GM23338 (cell line): ENCODE data around the gene TBC1D16. TPM values are rescaled to one million over a fixed set of nuclear protein-coding genes. Genes with fewer than 3 reads are reported as not detected.

Experiments
- ATAC-seq: fragments of 200-7000 bp; cut with Tn5 transposase; 3 replicates; pipeline ENCODE4 v1.9.1; 2020
- DNase-seq: peaks from one replicate; pipeline ENCODE4 v3.0.0-alpha.2; 2015; ENCODE audit warnings: low spot score
- H2AFZ ChIP-seq: fragments of 200-600 bp; sonication (generic); 2 replicates; pipeline ENCODE4 v1.8.0; 2016; ENCODE audit warnings: antibody characterized with exemption, mild to moderate bottlenecking, moderate library complexity
- H3F3A ChIP-seq: fragments of 200-600 bp; sonication (generic); replicated peaks from 2 replicates; pipeline ENCODE4 v1.8.0; 2017; ENCODE audit warnings: antibody characterized with exemption, mixed run types, low read depth
- H3K27ac ChIP-seq: fragments of 200-600 bp; sonication (generic); 2 replicates; pipeline ENCODE4 v1.6.1; 2016; ENCODE audit warnings: low read depth
- H3K27me3 ChIP-seq: fragments of 200-600 bp; sonication (generic); 2 replicates; pipeline ENCODE4 v1.8.0; 2016; ENCODE audit warnings: mild to moderate bottlenecking, mixed run types, moderate library complexity; ENCODE audit not compliant: insufficient read depth
- H3K36me3 ChIP-seq: fragments of 200-600 bp; sonication (generic); 2 replicates; pipeline ENCODE4 v1.8.0; 2016; ENCODE audit warnings: mild to moderate bottlenecking; ENCODE audit not compliant: insufficient read depth
- H3K4me1 ChIP-seq: fragments of 200-600 bp; sonication (generic); 2 replicates; pipeline ENCODE4 v1.8.0; 2016; ENCODE audit warnings: mild to moderate bottlenecking, moderate library complexity; ENCODE audit not compliant: insufficient read depth
- H3K4me2 ChIP-seq: fragments of 200-600 bp; sonication (generic); 2 replicates; pipeline ENCODE4 v1.7.1; 2017; ENCODE audit warnings: mixed run types
- H3K4me3 ChIP-seq: fragments of 200-600 bp; sonication (generic); 2 replicates; pipeline ENCODE4 v1.6.1; 2016; ENCODE audit warnings: mixed run types
- H3K79me2 ChIP-seq: fragments of 200-600 bp; sonication (generic); replicated peaks from 2 replicates; pipeline ENCODE4 v1.8.0; 2017; ENCODE audit warnings: mild to moderate bottlenecking; ENCODE audit not compliant: insufficient read depth
- H3K9me2 ChIP-seq: fragments of 200-600 bp; sonication (generic); 2 replicates; pipeline ENCODE4 v1.8.0; 2017; ENCODE audit not compliant: insufficient read depth
- H4K20me1 ChIP-seq: fragments of 200-600 bp; sonication (generic); replicated peaks from 2 replicates; pipeline ENCODE4 v1.8.0; 2017; ENCODE audit warnings: mild to moderate bottlenecking; ENCODE audit not compliant: insufficient read depth
- H3K27ac Mint-ChIP-seq: 2 replicates; pipeline ENCODE4 v1.8.0; 2020; ENCODE audit warnings: inconsistent platforms, mild to moderate bottlenecking, moderate library complexity, mixed read lengths
- H3K27me3 Mint-ChIP-seq: 3 replicates; pipeline ENCODE4 v1.8.0; 2022; ENCODE audit warnings: low read depth, mild to moderate bottlenecking, moderate library complexity, mixed read lengths, inconsistent platforms; ENCODE audit not compliant: insufficient read depth, poor library complexity
- H3K36me3 Mint-ChIP-seq: 3 replicates; pipeline ENCODE4 v1.8.0; 2021; ENCODE audit warnings: low read depth, mild to moderate bottlenecking, inconsistent platforms, moderate library complexity, mixed read lengths
- H3K4me1 Mint-ChIP-seq: 3 replicates; pipeline ENCODE4 v1.8.0; 2020; ENCODE audit warnings: mild to moderate bottlenecking, inconsistent platforms, mixed read lengths
- H3K4me3 Mint-ChIP-seq: 3 replicates; pipeline ENCODE4 v1.8.0; 2021; ENCODE audit warnings: moderate library complexity, mild to moderate bottlenecking, inconsistent platforms, mixed read lengths
- H3K9me3 Mint-ChIP-seq: 3 replicates; pipeline ENCODE4 v1.8.0; 2020; ENCODE audit warnings: moderate library complexity, mild to moderate bottlenecking, inconsistent platforms, mixed read lengths
- CREB1 ChIP-seq: fragments of 250-450 bp; sonication (Bioruptor Pico); IDR thresholded peaks from 2 replicates; pipeline ENCODE4 v1.5.0; 2020; ENCODE audit warnings: low read depth, mild to moderate bottlenecking, moderate library complexity
- ETS1 ChIP-seq: IDR thresholded peaks from 2 replicates; pipeline ENCODE4 v1.6.1; 2016; ENCODE audit warnings: antibody characterized with exemption
- EZH2 ChIP-seq: fragments of 200-600 bp; sonication (generic); IDR thresholded peaks from one replicate; pipeline ENCODE4 v1.8.0; 2017; ENCODE audit warnings: antibody characterized with exemption, mild to moderate bottlenecking, low read depth; ENCODE audit not compliant: unreplicated experiment
- EZH2phosphoT487 ChIP-seq: fragments of 200-600 bp; sonication (generic); IDR thresholded peaks from one replicate; pipeline ENCODE4 v1.8.1; 2018; ENCODE audit warnings: antibody characterized with exemption; ENCODE audit not compliant: unreplicated experiment
- JUNB ChIP-seq: IDR thresholded peaks from one replicate; pipeline ENCODE4 v1.6.1; 2016; ENCODE audit warnings: antibody characterized with exemption; ENCODE audit not compliant: unreplicated experiment
- NANOG ChIP-seq: IDR thresholded peaks from 2 replicates; pipeline ENCODE4 v1.6.1; 2016; ENCODE audit warnings: antibody characterized with exemption, borderline replicate concordance
- POLR2AphosphoS5 ChIP-seq: IDR thresholded peaks from 2 replicates; pipeline ENCODE4 v1.6.1; 2016; ENCODE audit warnings: antibody characterized with exemption, low read depth
- REST ChIP-seq: IDR thresholded peaks from one replicate; pipeline ENCODE4 v1.6.1; 2018; ENCODE audit warnings: antibody characterized with exemption; ENCODE audit not compliant: unreplicated experiment
- STAT1 ChIP-seq: IDR thresholded peaks from one replicate; pipeline ENCODE4 v1.6.1; 2016; ENCODE audit warnings: antibody characterized with exemption; ENCODE audit not compliant: unreplicated experiment
- ZNF114 ChIP-seq: fragments of 250-450 bp; sonication (Bioruptor Pico); IDR thresholded peaks from 2 replicates; pipeline ENCODE4 v1.5.0; 2020; ENCODE audit warnings: mild to moderate bottlenecking, moderate library complexity
- ZNF331 ChIP-seq: fragments of 250-450 bp; sonication (Bioruptor Pico); IDR thresholded peaks from 2 replicates; pipeline ENCODE4 v1.5.0; 2020; ENCODE audit warnings: low read depth, mild to moderate bottlenecking, moderate library complexity
- ZNF462 ChIP-seq: fragments of 250-450 bp; sonication (Bioruptor Pico); IDR thresholded peaks from 2 replicates; pipeline ENCODE4 v1.5.0; 2020; ENCODE audit warnings: mild to moderate bottlenecking, moderate library complexity
- polyA plus RNA-seq: library from polyadenylated mRNA; unstranded; fragments of >200 nt; fragmentation: Nextera tagmentation; extraction: Ambion mirVana; gene quantifications from 2 replicates; pipeline ENCODE4 v1.2.1, GENCODE V29; 2016
- total RNA-seq: library from RNA; depleted of rRNA; stranded (reverse); fragments of >200 nt; shearing (Covaris generic); gene quantifications from 2 replicates; pipeline ENCODE4 v1.2.3, GENCODE V29; 2014
- TF ChIP-seq, protein P1 (sequence below), 2 experiments: fragments of 200-600 bp in 1 of 2; sonication (generic) in 1 of 2; conservative IDR thresholded peaks; 2 replicates each; pipeline versions ENCODE4 v1.5.1 to v1.6.1; 2016 to 2017; ENCODE audit warnings: antibody characterized with exemption in 2 of 2, low read depth in 2 of 2, mild to moderate bottlenecking in 2 of 2, moderate library complexity in 1 of 2

The TBC1D16 gene
- total and polyA plus RNA-seq, 2 experiments from 2014 or later: 16.7 to 104 TPM

DNA sequence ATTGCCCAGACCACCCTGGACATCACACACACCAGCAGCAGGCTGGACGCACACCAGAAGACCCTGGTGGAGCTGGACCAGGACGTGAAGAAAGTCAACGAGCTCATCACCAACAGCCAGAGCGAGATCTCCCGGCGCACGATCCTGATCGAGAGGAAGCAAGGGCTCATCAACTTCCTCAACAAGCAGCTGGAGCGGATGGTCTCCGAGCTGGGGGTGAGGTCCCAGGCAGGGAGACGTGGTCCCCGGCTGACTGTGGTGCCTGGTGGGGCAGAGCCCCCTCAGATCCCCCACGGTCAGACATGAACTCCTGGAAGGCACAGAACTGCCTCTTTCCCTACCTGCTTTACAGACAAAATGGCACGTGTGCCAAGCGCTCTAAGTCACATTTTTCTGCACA is 49.1 kb upstream of the TBC1D16 start:
- no peaks in the 10 kb centered on the region for H3K9me3 Mint-ChIP-seq
- Histone ChIP-seq H3K27ac (no peak overlapping the region), H3K79me2 (no peaks in the 10 kb centered on the region), H3K36me3 (no peaks in the 10 kb centered on the region), H3K4me3 (no peak overlapping the region), H3K4me2 (no peak overlapping the region), H3F3A (0 out of 2 replicates have a peak, but pooled peaks cover 4% of the 10 kb centered on the region), H3K9me2 (no peaks in the 10 kb centered on the region), H4K20me1 (no peaks in the 10 kb centered on the region; the same call in 1 of the 2 replicates), H3K4me1 (no peaks in the 10 kb centered on the region), H2AFZ (no peak overlapping the region), H3K27me3 (no peaks in the 10 kb centered on the region)
- H3K36me3 Mint-ChIP-seq: no peaks in the 10 kb centered on the region
- peaks cover 5% of the 10 kb centered on the region for H3K27me3 Mint-ChIP-seq
- ATAC-seq (no peak), DNase-seq (no peak)
- no peak overlapping the region for H3K27ac Mint-ChIP-seq
- no peak overlapping the region for H3K4me3 Mint-ChIP-seq
- TF ChIP-seq ZNF462 (CRISPR knock-in tag) (no peak), JUNB (no peak), NANOG (no peak), EZH2 (no peak), EZH2phosphoT487 (no peak), ZNF331 (CRISPR knock-in tag) (no peak), STAT1 (no peak), POLR2AphosphoS5 (no peak), ETS1 (no peak), ZNF114 (CRISPR knock-in tag) (no peak), CREB1 (CRISPR knock-in tag) (no peak), REST (no peak)
- TF ChIP-seq, protein P1, sequence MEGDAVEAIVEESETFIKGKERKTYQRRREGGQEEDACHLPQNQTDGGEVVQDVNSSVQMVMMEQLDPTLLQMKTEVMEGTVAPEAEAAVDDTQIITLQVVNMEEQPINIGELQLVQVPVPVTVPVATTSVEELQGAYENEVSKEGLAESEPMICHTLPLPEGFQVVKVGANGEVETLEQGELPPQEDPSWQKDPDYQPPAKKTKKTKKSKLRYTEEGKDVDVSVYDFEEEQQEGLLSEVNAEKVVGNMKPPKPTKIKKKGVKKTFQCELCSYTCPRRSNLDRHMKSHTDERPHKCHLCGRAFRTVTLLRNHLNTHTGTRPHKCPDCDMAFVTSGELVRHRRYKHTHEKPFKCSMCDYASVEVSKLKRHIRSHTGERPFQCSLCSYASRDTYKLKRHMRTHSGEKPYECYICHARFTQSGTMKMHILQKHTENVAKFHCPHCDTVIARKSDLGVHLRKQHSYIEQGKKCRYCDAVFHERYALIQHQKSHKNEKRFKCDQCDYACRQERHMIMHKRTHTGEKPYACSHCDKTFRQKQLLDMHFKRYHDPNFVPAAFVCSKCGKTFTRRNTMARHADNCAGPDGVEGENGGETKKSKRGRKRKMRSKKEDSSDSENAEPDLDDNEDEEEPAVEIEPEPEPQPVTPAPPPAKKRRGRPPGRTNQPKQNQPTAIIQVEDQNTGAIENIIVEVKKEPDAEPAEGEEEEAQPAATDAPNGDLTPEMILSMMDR (conservative IDR thresholded peaks at IDR 0.05; ENCODE audit: low read depth in 2 of 2): no peak
- peaks cover 9% of the 10 kb centered on the region for H3K4me1 Mint-ChIP-seq
